MM.1S (cell line): ENCODE measurements around the gene OSBPL10.

ENCODE experiments used
- DNase-seq: peaks from one replicate; pipeline ENCODE4 v3.0.0-alpha.2; 2015
- H2AFZ ChIP-seq: fragments of 300-600 bp; sonication (generic); 2 replicates; pipeline ENCODE4 v1.6.0; 2016; ENCODE audit warnings: antibody characterized with exemption, low read length
- H3F3A ChIP-seq: fragments of 300-600 bp; sonication (generic); 2 replicates; pipeline ENCODE4 v1.6.1; 2016; ENCODE audit warnings: mild to moderate bottlenecking, antibody characterized with exemption, low read length, moderate library complexity, mixed read lengths; ENCODE audit not compliant: insufficient read depth
- H3K27ac ChIP-seq: fragments of 300-600 bp; sonication (generic); 2 replicates; pipeline ENCODE4 v1.5.1; 2016; ENCODE audit warnings: mild to moderate bottlenecking, low read length
- H3K27me3 ChIP-seq: fragments of 300-600 bp; sonication (generic); replicated peaks from 2 replicates; pipeline ENCODE4 v1.6.0; 2016; ENCODE audit warnings: low read length; ENCODE audit not compliant: insufficient read depth
- H3K36me3 ChIP-seq: fragments of 300-600 bp; sonication (generic); replicated peaks from 2 replicates; pipeline ENCODE4 v1.6.1; 2016; ENCODE audit warnings: mild to moderate bottlenecking, low read length, mixed read lengths; ENCODE audit not compliant: insufficient read depth
- H3K4me1 ChIP-seq: fragments of 300-600 bp; sonication (generic); 2 replicates; pipeline ENCODE4 v1.6.1; 2016; ENCODE audit warnings: low read length, mixed read lengths
- H3K4me2 ChIP-seq: fragments of 300-600 bp; sonication (generic); 2 replicates; pipeline ENCODE4 v1.6.0; 2016; ENCODE audit warnings: low read depth, low read length
- H3K4me3 ChIP-seq: fragments of 300-600 bp; sonication (generic); 2 replicates; pipeline ENCODE4 v1.5.1; 2016; ENCODE audit warnings: low read length, mixed read lengths
- H3K79me2 ChIP-seq: fragments of 300-600 bp; sonication (generic); 2 replicates; pipeline ENCODE4 v1.6.1; 2016; ENCODE audit warnings: mixed run types, low read length, mixed read lengths
- H3K9ac ChIP-seq: fragments of 300-600 bp; sonication (generic); 2 replicates; pipeline ENCODE4 v1.6.1; 2016; ENCODE audit warnings: low read length, mixed read lengths
- H3K9me2 ChIP-seq: fragments of 300-600 bp; sonication (generic); replicated peaks from 2 replicates; pipeline ENCODE4 v1.6.1; 2016; ENCODE audit warnings: mild to moderate bottlenecking, low read length, mixed read lengths; ENCODE audit not compliant: insufficient read depth
- H3K9me3 ChIP-seq: fragments of 300-600 bp; sonication (generic); replicated peaks from 2 replicates; pipeline ENCODE4 v1.6.1; 2016; ENCODE audit warnings: mild to moderate bottlenecking, low read length, mixed read lengths; ENCODE audit not compliant: insufficient read depth
- H4K20me1 ChIP-seq: fragments of 300-600 bp; sonication (generic); 2 replicates; pipeline ENCODE4 v1.6.1; 2016; ENCODE audit warnings: mild to moderate bottlenecking, low read length, moderate library complexity, mixed read lengths; ENCODE audit not compliant: insufficient read depth
- CTCF ChIP-seq: fragments of 300-600 bp; sonication (generic); IDR thresholded peaks from 2 replicates; pipeline ENCODE4 v1.5.1; 2016; ENCODE audit warnings: antibody characterized with exemption, low read length, mixed read lengths
- EZH2 ChIP-seq: fragments of 300-600 bp; sonication (generic); optimal IDR thresholded peaks from 2 replicates; pipeline ENCODE3; 2017; ENCODE audit warnings: low read depth, mild to moderate bottlenecking, antibody characterized with exemption, low read length, mixed read lengths
- EZH2phosphoT487 ChIP-seq: fragments of 300-600 bp; sonication (generic); IDR thresholded peaks from 2 replicates; pipeline ENCODE4 v1.6.1; 2018; ENCODE audit warnings: antibody characterized with exemption, low read length

The OSBPL10 gene

GRCh38 chr3:31840252-31840651 lies 140.8 kb downstream of the OSBPL10 start:
- Histone ChIP-seq H3K4me3 (no peak overlapping the region), H3K79me2 (no peaks in the 10 kb centered on the region), H4K20me1 (no peaks in the 10 kb centered on the region), H2AFZ (no peak overlapping the region), H3K4me2 (no peak overlapping the region), H3K9me3 (no peaks in the 10 kb centered on the region), H3K9me2 (no peaks in the 10 kb centered on the region), H3K4me1 (no peaks in the 10 kb centered on the region), H3K9ac (no peak overlapping the region), H3K36me3 (no peaks in the 10 kb centered on the region), H3K27ac (no peak overlapping the region), H3K27me3 (no peaks in the 10 kb centered on the region), H3F3A (no peaks in the 10 kb centered on the region)
- no peak for TF ChIP-seq CTCF
- TF ChIP-seq EZH2phosphoT487, result no peak
- no peak for TF ChIP-seq EZH2
- no peak for DNase-seq

- no peak overlapping the region for H3K4me2 ChIP-seq
- no peak overlapping the region for H3K4me3 ChIP-seq
- no peaks in the 10 kb centered on the region for H4K20me1 ChIP-seq
- no peaks in the 10 kb centered on the region for H3K9me3 ChIP-seq
- H3K36me3 ChIP-seq, result no peaks in the 10 kb centered on the region
- H3K4me1 ChIP-seq, result no peaks in the 10 kb centered on the region
- H3K27ac ChIP-seq, result no peak overlapping the region
- H3K9ac ChIP-seq, result no peak overlapping the region
- no peak for DNase-seq
- no peaks in the 10 kb centered on the region for H3K27me3 ChIP-seq
- H3K79me2 ChIP-seq, result no peaks in the 10 kb centered on the region
- H2AFZ ChIP-seq, result no peak overlapping the region
- no peaks in the 10 kb centered on the region for H3F3A ChIP-seq
- no peaks in the 10 kb centered on the region for H3K9me2 ChIP-seq
- no peak for TF ChIP-seq CTCF
- TF ChIP-seq EZH2, result no peak
- no peak for TF ChIP-seq EZH2phosphoT487
Measured at GRCh38 chr3:31839144-31839917, 141.7 kb downstream of the OSBPL10 start.

DNA sequence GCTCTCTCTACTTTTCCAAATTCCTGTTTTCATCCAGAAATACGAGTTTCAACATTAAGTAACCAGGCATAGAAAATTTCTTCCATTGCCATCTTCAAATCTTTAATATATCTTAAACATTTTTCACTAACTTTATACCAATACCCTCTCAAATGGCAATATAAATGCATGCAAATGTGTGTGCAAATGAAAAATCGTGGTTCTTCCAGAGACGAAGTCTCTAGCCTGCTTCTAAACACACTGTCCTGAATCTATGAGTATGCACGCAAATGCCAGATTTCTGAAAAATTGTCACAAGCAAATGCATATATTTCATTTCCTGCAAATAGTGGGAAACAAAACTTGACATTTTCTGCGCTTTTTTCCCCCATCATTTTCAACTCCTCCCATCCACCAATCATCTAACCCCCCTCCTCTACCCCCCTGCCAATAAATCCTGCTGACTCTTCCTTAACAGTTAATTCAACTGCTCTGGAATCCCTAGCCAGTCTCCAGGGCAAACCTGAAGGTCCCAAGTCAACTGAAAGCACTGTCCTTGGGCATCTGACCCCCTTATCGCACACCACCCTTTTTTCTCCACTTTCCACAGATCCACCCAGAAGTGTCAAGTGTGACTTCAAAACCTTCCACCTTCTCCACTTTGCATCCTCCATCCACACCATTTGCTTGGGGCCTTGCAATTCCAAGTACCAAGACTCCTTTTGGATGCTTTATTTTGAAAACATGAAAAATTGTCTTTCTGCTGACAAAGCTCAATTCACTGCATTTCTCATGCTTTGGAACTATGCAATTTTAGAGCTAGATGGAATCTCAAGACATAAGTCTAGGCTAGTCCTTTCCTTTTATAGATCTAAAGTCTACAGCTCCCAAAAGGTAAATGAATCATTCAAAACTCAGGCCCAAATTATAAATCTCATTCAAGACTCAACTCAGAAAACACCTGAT lies 144.7 kb downstream of the OSBPL10 start:
- H3K4me2 ChIP-seq, result no peak overlapping the region

More for the DNA sequence above, 144.7 kb downstream of the OSBPL10 start:
- no peak overlapping the region for H3K4me3 ChIP-seq
- no peaks in the 10 kb centered on the region for H3K79me2 ChIP-seq
- H3K27me3 ChIP-seq, result no peaks in the 10 kb centered on the region
- H3K4me1 ChIP-seq, result no peaks in the 10 kb centered on the region
- H3F3A ChIP-seq, result no peaks in the 10 kb centered on the region
- no peak overlapping the region for H2AFZ ChIP-seq
- no peak overlapping the region for H3K27ac ChIP-seq
- H3K9me3 ChIP-seq, result no peaks in the 10 kb centered on the region
- no peak overlapping the region for H3K9ac ChIP-seq
- no peaks in the 10 kb centered on the region for H3K9me2 ChIP-seq
- no peak for DNase-seq
- TF ChIP-seq CTCF (no peak), EZH2 (no peak)
- no peaks in the 10 kb centered on the region for H4K20me1 ChIP-seq
- H3K36me3 ChIP-seq, result no peaks in the 10 kb centered on the region
